ENCODE results near the gene NVL. TPM values are rescaled to one million over a fixed set of nuclear protein-coding genes. Genes with fewer than 3 reads are reported as not detected.

Gene NVL
- total and polyA plus RNA-seq, 2 of the 8 experiments (the other 6 are each of a cell fraction or from before 2014, with no cell fraction given), result 22.7 to 45.8 TPM

GRCh38 chr1:224251741-224252146, 78.2 kb downstream of the NVL start (continued):
- no peak for TF ChIP-seq CHD2 (IDR thresholded peaks at IDR 0.05; ENCODE audit: low read length)
- TF ChIP-seq, protein P1, sequence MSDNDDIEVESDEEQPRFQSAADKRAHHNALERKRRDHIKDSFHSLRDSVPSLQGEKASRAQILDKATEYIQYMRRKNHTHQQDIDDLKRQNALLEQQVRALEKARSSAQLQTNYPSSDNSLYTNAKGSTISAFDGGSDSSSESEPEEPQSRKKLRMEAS (IDR thresholded peaks at IDR 0.05), result no peak
- TF ChIP-seq RFX5 (IDR thresholded peaks at IDR 0.05; ENCODE audit: borderline replicate concordance, low read depth, low read length), result no peak
- TF ChIP-seq KDM1A (IDR thresholded peaks at IDR 0.05; ENCODE audit: borderline replicate concordance, low read length), result no peak
- TF ChIP-seq ATF3 (IDR thresholded peaks at IDR 0.05; ENCODE audit: insufficient read depth, low read depth, low read length), result no peak
- TF ChIP-seq NANOG (IDR thresholded peaks at IDR 0.05; ENCODE audit: insufficient read depth, low read depth, low read length, poor library complexity, severe bottlenecking), result no peak
- no peak for TF ChIP-seq CBX5 (IDR thresholded peaks at IDR 0.05; ENCODE audit: low read depth, low read length)
- no peak for TF ChIP-seq RNF2 (IDR thresholded peaks at IDR 0.05; ENCODE audit: borderline replicate concordance, low read depth, low read length, missing control alignments, poor library complexity, severe bottlenecking)
- TF ChIP-seq NRF1 (IDR thresholded peaks at IDR 0.05; ENCODE audit: low read depth, low read length), result no peak
- no peak for TF ChIP-seq TEAD4 (IDR thresholded peaks at IDR 0.05; ENCODE audit: low read depth, low read length)

All from H1 (cell line).